Amniotic stem cell (primary cell): ENCODE measurements around the gene TMPRSS7.
"Not testable (repeated sequence)": the region's sequence is repeated elsewhere in the genome, so short reads cannot be mapped to it uniquely, and the experiment has no call there.

Experiments
- DNase-seq: peaks from one replicate; lab custom pipeline; 2025; lab: John Stamatoyannopoulos, UW

TMPRSS7 gene

GRCh38 chr3:112059497-112059896, 25.0 kb downstream of the TMPRSS7 start:
- no peak for DNase-seq

- no peak for DNase-seq
Measured at GRCh38 chr3:112061152-112061551, 26.6 kb downstream of the TMPRSS7 start.

DNA sequence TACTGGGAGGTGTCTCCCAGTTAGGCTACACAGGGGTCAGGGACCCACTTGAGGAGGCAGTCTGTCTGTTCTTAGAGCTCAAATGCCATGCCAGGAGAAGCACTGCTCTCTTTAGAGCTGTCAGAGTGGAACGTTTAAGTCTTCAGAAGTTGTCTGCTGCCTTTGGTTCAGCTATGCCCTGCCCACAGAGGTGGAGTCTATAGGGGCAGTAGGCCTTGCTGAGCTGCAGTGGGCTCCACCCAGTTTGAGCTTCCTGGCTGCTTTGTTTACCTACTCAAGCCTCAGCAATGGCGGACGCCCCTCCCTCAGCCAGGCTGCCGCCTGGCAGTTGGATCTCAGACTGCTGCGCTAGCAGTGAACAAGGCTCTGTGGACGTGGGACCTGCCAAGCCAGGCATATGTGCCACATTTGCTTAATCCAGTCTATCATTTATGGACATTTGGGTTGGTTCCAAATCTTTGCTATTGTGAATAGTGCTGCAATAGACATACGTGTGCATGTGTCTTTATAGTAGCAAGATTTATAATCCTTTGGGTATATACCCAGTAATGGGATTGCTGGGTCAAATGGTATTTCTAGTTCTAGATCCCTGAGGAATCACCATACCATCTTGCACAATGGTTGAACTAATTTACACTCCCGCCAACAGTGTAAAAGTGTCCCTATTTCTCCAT, 38.0 kb downstream of the TMPRSS7 start:
- not testable (repeated sequence) for DNase-seq

DNA sequence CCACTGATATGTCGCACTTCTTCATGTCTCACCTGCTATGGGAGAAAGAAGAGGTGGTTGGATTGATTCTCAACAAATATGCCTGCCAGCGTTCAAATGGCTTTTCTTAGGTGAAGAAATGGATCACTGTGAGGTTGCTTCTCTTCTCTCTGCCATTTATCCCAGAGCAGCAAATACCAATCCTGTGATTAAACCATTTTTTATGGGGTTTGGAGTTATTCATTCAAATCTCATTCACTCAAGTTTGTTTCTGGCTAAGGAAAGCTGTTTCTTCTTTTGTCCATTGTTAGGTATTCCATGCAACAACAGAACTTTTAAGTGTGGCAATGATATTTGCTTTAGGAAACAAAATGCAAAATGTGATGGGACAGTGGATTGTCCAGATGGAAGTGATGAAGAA, 39.5 kb downstream of the TMPRSS7 start:
- no peak for DNase-seq

- DNase-seq: peak; percentile 74
Measured at GRCh38 chr3:112074616-112075497, 40.3 kb downstream of the TMPRSS7 start.

GRCh38 chr3:112078125-112079083, 43.9 kb downstream of the TMPRSS7 start:
- no peak for DNase-seq

- no peak for DNase-seq
Measured at GRCh38 chr3:112083239-112083638, 48.7 kb downstream of the TMPRSS7 start.

- DNase-seq: no peak
Measured at GRCh38 chr3:112084980-112085705, 50.6 kb downstream of the TMPRSS7 start.

DNA sequence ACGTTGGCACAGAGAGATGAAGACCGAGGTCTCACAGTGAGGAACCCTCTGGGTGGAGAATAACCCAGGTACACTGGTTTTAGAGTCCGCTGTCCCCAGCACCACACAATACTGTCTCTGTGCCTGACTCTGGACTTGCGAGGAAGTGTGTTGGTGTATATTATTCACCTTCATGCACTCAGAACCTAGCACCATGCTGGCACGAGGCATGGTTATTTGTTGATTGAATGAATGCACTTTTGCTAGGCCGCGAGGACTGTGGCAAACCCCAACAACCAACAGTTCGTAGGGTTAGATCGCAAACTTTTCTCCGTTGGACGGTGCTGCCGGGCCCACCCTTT, 51.2 kb downstream of the TMPRSS7 start:
- no peak for DNase-seq

DNA sequence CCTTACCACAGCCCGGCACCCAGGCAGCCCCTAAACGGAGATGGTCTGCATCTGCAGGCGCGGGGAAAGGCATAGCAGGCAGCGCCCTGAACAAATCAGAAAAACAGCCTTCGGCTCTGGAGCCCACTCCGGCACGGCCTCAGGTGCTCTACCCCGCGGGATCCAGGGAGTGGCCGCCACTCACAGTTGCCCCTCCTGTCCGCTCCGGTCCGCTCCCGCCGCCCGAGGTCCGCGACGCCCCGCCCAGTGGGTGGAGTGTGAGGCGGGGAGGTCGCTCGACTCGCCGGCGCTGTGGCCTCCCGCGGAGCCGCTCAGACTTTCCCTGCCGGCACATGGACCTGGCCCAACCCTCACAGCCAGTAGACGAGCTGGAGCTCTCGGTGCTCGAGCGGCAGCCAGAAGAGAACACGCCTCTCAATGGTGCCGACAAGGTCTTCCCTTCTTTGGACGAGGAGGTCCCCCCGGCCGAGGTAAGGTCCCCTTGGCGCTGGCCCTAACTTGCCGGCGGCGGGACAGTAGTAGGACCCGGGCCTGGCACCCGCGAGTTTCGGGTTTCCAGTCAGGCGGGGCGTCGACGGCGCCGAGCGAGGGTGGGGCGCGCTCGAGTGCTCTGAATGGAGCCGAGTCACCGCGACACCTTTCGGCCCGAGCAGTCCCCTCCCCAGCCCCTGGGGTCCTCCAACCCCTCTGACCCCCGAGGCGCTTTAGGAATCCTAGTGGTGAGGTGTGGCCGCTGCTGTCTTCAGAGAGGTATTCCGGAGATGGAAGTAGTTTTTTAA, 51.7 kb downstream of the TMPRSS7 start, which contains the start of gene C3orf52:
Gene C3orf52 (plus strand): TSS at position 314 of the 779 bp plus-strand sequence. CDS start 19 bp downstream, at position 333.
- peak; percentile 45 for DNase-seq

- peak; percentile 16 for DNase-seq
Measured at GRCh38 chr3:112086875-112087524, 52.5 kb downstream of the TMPRSS7 start.

DNA sequence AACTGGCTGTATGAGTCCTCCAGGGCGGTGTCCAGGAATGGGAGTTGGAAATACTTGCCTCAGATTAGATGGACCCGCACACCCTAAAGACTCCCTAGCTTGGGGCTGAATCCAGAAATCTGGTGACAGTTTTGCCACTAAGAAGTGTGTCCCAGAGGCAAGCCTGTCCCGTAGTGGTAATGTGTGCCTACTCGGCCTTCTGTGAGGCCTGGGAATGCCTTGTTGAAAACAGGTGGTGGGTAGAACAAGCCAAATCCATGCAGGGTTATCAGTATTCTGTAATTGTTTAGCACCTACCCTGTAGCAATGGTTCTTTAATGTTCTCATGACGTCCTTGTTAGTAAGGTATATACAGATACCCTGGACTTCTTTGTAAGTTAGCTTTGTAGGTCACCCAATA, 53.2 kb downstream of the TMPRSS7 start:
- no peak for DNase-seq

DNA sequence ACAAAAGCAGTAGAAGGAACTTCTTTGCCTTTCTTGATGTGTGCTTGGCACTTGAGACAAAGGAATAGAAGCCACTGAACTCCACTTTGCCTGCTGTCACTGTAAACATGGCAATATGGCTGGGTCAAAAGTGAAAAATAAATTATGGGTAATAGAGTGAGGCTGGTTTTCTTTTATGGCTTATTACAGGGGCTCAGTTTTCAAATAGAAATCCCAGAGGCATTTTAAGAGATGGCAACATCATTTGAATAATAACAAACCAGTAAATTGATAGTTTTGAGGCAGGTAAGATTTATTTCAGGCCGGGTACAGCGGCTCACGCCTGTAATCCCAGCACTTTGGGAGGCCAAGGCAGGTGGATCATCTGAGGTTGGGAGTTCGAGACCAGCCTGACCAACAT, 54.4 kb downstream of the TMPRSS7 start:
- no peak for DNase-seq

- no peak for DNase-seq
Measured at GRCh38 chr3:112089956-112090886, 55.7 kb downstream of the TMPRSS7 start.

DNA sequence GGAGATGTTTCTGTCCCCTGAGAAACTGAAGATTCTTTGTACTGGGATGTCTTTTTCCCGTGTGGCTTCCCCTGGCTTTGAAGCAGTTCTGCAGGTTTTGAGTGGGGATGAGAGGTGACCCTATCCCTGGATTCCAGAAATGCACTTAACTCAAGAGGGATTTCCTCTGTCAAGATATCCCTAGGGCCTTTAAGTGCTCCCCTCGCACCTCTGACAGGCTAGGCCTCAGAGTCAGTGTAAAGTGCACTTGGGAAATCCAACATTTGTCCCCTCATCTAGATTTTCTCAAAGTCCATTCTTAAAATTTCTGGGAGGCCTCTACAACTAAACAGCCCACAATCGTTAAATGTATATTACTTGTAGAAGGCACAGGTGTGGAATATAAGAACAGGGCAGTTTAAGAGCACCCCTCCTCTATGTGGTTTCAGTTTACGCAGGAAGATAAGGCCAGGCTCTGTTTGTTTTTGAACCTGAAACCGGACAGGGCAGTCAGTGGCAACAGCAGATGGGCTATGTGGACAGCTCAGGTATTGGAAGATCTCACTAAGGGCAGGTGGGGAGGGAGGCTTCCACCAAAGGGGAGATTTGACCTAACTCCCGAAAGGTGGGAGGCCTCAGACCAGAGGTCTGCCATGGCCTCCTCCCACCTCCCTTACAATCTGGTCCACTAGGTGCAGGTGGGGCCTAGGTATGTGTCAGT, 56.5 kb downstream of the TMPRSS7 start:
- no peak for DNase-seq

DNA sequence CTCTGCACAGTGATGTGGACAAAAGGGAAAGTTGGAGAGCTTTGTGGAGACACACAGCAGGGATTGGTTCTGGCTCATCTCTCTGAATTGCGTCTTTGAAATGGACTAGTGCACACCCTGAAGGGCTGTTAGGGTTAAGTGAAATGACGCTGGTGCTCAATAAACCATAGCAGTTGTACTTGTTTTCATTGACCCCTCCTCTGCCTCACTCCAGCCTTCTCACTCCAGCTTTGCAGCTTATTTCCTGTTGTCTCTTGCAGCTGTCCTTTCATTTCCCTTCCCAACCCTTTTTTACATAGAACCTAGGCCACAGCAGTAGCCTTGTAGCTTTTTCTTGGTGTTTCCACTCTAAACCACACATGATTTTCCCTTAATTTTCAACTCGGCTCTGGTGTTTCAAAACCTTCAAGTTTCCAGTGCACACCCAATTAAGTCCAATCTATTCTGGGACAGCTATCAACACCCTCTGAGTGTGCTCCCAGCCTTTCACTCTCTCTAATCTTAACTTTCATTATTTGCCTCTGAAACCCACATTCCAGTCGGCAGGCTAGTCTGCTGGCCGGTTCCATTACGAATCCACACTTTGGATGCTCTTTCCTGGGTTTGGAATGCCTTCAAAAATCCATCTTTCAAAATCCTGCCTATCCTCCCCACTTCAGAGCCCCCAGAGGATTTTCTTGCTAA, 58.1 kb downstream of the TMPRSS7 start:
- DNase-seq: no peak

- no peak for DNase-seq
Measured at GRCh38 chr3:112093180-112093522, 58.6 kb downstream of the TMPRSS7 start.

DNA sequence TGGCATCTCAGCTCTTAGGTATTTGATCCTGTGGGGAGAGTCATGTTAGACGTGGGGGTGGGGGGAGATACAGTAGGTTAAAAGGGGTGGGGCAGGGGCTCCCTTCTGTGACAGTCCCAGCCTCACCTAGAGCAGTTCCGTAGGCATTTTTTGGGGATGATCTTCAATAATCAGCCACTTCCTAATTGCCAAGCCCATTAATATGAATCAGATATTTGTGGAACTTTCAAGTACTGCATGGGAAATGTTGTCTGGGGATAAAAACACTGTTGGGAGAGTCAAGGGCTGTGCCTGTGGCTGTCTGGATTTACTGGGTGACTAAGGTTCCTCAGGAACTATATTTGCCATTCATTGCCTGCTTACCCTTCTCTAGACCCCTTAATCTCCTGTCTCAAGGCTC, 61.2 kb downstream of the TMPRSS7 start:
- no peak for DNase-seq
